GM19239 (cell line): ENCODE data around the gene GSTO2.
"Not testable (repeated sequence)": the region's sequence is repeated elsewhere in the genome, so short reads cannot be mapped to it uniquely, and the experiment has no call there.

Experiments
- DNase-seq: peaks from one replicate; pipeline ENCODE4 v3.0.0; 2011; ENCODE audit warnings: low spot score; ENCODE audit not compliant: insufficient read length
- FAIRE-seq: peaks from 2 replicates; lab custom pipeline; 2011; peaks lifted over from hg19 to GRCh38; lab: Jason Lieb, UNC

GSTO2 gene

DNA sequence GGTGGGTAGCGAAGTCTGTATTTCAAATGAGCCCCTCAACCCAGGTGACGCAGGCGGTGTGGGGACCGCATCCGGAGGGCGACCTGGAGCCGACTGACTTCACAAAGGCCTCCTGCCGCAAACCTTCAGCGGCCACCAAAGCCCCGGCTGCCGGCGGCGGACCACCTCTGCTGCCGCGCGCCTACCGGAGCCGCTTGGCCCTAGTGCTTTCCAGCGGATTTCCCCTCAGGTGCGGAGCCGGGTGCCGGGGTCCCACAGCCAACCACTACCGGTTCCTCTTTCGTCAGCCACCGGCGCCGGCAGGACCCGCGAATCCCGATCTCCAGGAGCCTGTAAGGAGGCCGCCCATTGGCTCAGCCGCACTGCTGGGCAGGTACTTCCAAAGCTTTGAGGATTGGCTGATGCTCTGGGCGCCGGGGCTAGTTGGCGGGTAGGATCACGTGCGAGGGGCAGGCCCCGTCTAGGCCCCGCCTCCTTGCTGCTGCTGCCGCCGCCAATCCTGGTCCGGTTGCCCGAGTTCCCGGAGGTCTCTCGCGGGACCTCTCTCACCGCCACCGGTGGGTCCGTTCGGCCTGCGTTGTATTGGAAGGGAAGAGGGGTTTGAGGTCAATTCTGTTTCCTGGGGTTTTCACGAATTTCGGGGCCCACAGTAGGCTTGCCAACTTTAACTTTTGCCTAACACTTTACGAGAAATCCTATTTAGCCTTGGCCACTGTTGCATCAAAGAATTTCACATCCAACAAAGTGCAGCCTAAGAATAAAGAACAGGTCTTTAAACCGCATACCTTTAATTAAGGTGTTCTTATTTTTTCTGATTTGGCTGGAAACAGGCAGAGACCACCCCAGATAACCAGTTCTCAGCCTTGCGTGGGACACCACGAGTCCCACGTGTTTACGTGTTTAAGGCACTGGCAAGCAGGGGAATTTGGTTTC lies at the start of gene GSTO2:
Gene GSTO2 (plus strand): TSS at position 472 of the 933 bp plus-strand sequence. CDS start 5,732 bp downstream, outside the sequence.
- FAIRE-seq (peak; percentile 97), DNase-seq (peak; percentile 98)

- DNase-seq (no peak), FAIRE-seq (no peak)
Observed at GRCh38 chr10:104220522-104220921, 48.5 kb upstream of the GSTO2 start.

DNA sequence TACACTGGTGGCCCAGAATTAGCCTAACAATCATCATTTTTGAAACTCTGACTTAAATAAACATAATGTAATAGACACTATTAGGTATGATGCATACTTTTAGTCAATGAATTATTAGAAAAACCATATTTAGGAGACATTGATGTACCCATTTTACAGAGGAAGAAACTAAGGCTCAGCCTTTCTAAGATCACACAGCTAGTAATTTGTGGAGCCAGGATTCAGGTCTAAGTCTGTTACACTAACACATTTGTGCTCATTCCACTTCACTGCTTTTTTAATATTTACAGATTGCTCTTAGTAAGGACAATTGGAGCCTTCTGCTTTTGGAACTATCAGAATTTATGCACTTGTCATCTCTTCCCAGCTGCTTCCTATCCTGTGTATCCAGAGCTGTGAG lies 45.7 kb upstream of the GSTO2 start:
- FAIRE-seq (no peak), DNase-seq (no peak)

DNA sequence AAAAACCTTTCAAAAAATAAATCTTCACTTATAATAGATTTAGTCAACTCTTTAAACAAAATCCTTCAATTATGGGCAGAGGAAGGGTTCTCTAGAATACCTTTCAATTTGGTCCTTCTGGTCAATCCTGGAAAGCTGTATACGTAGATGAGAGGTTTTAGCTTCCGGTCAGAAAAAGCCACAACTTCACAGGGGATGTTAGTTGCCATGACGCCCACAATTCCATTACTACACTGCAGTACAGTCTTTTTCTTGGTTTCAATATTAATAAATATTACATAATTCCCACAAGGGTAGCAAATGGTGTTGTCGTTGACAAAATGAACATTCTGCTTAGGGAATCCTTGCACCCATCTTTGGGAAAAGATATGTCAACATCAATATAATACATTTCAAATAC lies 38.5 kb upstream of the GSTO2 start:
- no peak for FAIRE-seq
- DNase-seq = no peak

DNA sequence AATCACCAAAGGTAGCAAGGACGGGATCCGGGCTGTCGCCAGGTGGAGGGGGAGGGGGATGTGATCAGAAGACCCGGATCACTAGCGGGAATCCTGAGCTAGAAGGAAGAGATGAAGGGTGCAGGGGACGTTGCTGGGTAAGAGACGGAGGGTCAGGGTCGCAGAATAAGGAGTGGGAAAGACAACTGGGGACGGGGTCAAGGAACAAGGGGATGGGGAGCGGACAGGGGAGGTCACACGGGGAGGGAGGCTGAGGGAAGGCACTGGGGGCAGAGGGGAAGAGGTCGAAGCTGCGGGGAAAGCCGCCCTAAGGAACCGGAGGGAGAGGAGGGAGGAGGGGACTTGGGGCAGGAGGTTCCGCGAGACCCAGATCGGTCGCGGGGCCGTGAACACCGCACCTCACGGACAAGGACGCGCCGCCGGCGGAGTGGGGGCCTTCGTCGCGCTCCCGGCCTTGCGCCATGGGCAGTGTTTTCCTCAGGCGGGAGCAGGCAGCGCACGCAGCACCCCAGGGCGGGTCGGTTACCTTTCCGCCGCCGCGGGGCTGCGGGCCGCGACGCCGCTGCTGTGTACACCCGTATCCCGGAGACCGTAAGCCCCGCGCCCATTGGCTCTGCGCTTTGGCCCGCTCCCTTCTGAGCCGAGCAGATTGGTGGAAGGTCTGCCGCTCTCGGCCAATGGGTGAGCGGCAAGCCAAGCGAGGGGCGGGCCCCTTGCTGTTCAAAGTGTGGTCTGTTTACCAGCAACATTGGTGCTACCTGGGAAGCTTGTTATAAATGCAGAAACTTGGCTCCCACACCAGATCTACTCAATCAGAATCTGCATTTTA lies 37.0 kb upstream of the GSTO2 start, which contains the start of gene CFAP43:
Gene CFAP43 (minus strand): TSS at position 581 of the 829 bp plus-strand sequence. CDS start 118 bp downstream, at position 463.
- FAIRE-seq (peak; percentile 96), DNase-seq (peak; percentile 99)

- no peak for FAIRE-seq
- DNase-seq = no peak
Observed at GRCh38 chr10:104232613-104233102, 36.3 kb upstream of the GSTO2 start.

DNA sequence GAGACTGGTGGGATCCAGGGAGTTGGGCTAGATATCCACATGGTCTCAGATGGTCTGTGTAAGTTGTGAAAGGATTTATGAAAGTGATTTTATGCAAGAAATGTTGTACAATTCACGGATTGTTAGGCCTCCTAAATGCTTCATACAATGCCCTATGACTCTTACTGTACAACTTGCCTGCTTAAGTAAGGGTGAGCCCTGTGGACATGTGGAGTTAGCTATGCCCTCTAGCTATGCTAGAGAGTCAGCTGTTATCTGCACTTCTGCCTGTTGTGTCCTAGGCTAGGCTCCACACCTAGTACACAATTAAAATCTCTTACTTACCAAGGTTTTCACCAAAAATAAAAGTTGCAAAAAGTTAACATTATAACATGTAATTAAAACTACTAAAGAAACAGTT lies 35.2 kb upstream of the GSTO2 start:
- FAIRE-seq = no peak
- no peak for DNase-seq

- FAIRE-seq (no peak), DNase-seq (no peak)
Observed at GRCh38 chr10:104234934-104235333, 34.0 kb upstream of the GSTO2 start.

DNA sequence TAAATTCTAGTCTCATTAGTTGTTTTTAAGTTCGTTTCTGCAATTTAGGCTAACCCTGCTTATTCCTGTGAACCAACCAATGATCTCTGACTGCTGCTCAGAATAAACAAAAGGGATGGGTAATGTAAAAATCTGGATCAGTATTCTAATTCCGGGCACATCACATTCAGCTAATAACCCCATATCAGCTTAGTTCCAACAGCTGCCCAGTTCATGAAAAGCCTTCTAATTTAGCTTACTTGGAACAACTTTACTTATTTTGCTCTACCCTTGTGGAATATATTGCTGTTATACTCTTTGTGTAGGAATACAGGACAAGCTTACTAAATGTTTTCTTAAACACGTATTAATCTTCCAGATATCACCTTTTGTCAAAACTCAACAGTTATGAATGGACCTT lies 33.2 kb upstream of the GSTO2 start:
- FAIRE-seq (no peak), DNase-seq (no peak)

GRCh38 chr10:104240078-104240477 lies 28.9 kb upstream of the GSTO2 start:
- FAIRE-seq = no peak
- DNase-seq = no peak

GRCh38 chr10:104242545-104242944 lies 26.4 kb upstream of the GSTO2 start:
- no peak for FAIRE-seq
- no peak for DNase-seq

GRCh38 chr10:104243009-104243408 lies 26.0 kb upstream of the GSTO2 start:
- FAIRE-seq, DNase-seq: not testable (repeated sequence)

DNA sequence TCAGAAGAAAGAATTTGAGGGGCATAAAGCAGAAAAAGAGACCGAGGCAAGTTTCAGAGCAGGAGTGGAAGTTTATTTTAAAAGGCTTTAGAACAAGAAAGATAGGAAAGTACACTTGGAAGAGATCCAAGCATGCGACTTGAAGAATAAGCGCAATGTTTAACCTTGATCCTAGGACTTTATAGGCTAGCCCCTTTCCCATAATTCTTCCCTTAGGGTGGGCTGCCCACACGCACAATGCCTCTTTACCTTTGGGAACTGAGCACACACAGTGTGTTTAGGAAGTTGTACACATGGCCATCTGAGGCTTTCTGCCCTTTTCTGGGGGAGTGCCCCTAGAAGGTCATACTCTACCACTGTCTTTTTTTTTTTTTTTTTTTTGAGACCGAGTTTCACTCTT lies 25.5 kb upstream of the GSTO2 start:
- no peak for FAIRE-seq

GRCh38 chr10:104245066-104245632 lies 23.8 kb upstream of the GSTO2 start:
- no peak for DNase-seq
- no peak for FAIRE-seq

More for the DNA sequence above, 25.5 kb upstream of the GSTO2 start:
- no peak for DNase-seq

DNA sequence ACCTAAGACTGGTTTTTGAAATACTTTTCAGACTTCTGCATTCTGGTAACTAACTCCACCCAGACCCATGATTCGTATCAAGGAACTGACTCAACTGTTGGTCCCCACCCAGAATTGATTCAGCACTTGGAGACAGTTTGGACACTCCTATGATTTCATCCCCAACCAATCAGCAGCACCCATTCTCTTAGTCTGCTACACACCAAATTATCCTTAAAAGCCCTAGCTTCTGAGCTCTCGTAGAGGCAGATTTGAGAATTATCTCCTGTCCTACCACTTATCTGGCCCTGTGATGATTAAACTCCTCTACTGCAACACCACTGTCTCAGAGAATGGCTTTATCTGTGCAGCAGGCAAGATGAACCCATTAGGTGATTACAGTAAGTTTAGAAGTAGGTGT lies 22.0 kb upstream of the GSTO2 start:
- FAIRE-seq = no peak

GRCh38 chr10:104247513-104248146 lies 21.4 kb upstream of the GSTO2 start:
- DNase-seq (no peak), FAIRE-seq (no peak)

More for the DNA sequence above, 22.0 kb upstream of the GSTO2 start:
- DNase-seq = no peak

DNA sequence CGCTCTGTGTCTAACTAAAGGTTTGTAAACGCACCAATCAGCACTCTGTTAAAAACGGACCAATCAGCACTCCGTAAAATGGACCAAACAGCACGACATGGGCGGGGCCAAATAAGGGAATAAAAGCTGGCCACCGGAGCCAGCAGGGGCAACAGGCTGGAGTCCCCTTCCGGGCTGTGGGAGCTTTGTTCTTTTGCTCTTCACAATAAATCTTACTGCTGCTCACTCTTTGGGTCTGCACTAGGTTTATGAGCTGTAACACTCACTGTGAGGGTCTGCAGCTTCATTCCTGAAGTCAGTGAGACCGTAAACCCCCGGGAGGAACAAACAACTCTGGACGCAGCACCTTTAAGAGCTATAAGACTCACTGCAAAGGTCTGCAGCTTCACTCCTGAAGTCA lies 20.1 kb upstream of the GSTO2 start:
- not testable (repeated sequence) for DNase-seq, FAIRE-seq

DNA sequence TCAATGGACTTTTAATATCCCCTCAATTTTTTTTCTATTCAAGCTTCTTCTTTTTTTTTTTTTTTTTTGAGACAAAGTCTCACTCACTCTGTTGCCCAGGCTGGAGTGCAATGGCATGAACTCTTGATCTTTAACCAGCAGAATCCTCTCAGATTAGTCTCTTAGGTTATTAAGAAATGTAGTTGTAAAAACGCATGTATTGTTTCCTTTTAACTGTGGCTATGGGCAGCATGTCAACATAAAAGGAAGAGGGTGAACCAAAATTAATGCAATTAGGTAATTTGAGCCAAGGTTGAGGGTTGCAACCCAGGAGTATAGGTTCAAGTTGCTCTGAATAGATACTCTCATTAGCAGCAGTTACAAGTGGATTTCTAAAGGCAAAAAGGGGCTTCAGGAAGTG lies 18.6 kb upstream of the GSTO2 start:
- FAIRE-seq = no peak
- no peak for DNase-seq

- no peak for FAIRE-seq
Observed at GRCh38 chr10:104251443-104251842, 17.5 kb upstream of the GSTO2 start.

DNA sequence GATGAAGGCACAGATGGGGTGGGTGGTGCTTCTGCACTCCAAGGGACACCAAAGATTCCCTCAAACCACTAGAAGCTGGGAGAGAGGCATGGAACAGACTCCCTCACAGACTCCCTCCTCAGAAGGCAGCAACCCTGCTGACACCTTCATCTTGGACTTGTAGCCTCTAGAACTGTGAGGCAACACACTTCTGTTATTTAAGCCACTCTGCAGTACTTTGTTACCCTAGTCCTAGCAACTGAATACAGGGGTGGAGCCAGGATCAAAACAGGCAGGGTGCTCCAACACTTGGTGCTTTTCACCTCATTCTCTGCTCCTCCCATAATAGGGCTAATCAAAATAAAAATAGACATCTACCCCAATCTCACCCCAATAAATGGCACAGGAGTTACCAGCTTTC lies 16.6 kb upstream of the GSTO2 start:
- DNase-seq (no peak), FAIRE-seq (no peak)

More at GRCh38 chr10:104251443-104251842, 17.5 kb upstream of the GSTO2 start:
- no peak for DNase-seq
